ENCODE measurements around the gene C2CD5.

DNA sequence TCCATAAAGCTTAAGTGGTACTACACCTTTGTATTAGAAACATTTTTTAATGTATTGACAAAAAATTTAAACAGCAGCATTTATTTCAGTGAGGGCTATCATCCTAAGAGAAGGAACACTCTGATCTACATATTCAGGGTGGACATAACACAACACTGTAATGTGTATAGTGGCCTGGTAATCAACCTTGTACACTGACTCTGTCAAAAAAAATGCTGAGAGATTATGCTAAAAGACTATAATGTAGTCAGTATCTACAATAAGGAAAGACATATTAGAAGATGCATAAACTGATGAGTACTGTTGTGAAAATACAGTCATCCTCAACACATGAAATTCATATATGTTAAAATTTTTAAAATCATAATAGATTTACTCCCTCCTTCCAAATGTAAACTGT lies 68.2 kb downstream of the C2CD5 start:
- TF ChIP-seq, protein P1, sequence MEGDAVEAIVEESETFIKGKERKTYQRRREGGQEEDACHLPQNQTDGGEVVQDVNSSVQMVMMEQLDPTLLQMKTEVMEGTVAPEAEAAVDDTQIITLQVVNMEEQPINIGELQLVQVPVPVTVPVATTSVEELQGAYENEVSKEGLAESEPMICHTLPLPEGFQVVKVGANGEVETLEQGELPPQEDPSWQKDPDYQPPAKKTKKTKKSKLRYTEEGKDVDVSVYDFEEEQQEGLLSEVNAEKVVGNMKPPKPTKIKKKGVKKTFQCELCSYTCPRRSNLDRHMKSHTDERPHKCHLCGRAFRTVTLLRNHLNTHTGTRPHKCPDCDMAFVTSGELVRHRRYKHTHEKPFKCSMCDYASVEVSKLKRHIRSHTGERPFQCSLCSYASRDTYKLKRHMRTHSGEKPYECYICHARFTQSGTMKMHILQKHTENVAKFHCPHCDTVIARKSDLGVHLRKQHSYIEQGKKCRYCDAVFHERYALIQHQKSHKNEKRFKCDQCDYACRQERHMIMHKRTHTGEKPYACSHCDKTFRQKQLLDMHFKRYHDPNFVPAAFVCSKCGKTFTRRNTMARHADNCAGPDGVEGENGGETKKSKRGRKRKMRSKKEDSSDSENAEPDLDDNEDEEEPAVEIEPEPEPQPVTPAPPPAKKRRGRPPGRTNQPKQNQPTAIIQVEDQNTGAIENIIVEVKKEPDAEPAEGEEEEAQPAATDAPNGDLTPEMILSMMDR (IDR thresholded peaks at IDR 0.05): no peak
- TF ChIP-seq POLR2A (IDR thresholded peaks at IDR 0.05): no peak
